ENCODE measurements around the gene CEP57L1. TPM values are rescaled to one million over a fixed set of nuclear protein-coding genes. Genes with fewer than 3 reads are reported as not detected.
"Not testable (repeated sequence)": the region's sequence is repeated elsewhere in the genome, so short reads cannot be mapped to it uniquely, and the experiment has no call there.

The CEP57L1 gene
- polyA plus RNA-seq, 2 donors: 3.1 to 4.8 TPM

DNA sequence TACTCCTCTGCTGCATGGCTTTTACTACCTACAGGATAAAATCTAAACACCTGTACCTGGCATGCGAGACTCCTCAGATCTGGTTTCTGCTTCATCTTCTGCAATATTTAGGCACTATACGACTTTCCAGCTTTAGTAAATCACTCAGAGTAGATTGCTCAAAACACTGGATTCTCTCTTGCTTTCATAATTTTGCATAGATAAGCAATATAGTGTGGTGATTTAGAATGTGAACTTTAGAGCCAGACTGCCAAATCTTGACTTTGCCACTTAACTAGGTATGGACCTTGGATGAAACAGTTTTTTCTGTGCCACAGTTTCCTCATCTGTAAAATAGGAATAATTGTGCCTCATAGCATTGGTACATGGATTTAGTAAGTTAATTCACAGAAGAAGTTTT lies 28.9 kb downstream of the CEP57L1 start:
- Histone ChIP-seq H3K4me3 (ENCODE audit: low read depth in 1 of 2, low read length in 2 of 2) (no peak overlapping the region), H3K27ac (ENCODE audit: low read depth in 2 of 2, low read length in 1 of 2) (no peak overlapping the region), H3K9me3 (ENCODE audit: control insufficient read depth in 2 of 2, insufficient read depth in 1 of 2, low read depth in 1 of 2, low read length in 1 of 2) (no peaks in the 10 kb centered on the region), H3K36me3 (ENCODE audit: control insufficient read depth in 2 of 2, insufficient read depth in 2 of 2, low read length in 1 of 2) (no peaks in the 10 kb centered on the region), H3K4me1 (ENCODE audit: control insufficient read depth in 2 of 2, insufficient read depth in 2 of 2, low read length in 1 of 2) (no peaks in the 10 kb centered on the region), H3K27me3 (ENCODE audit: control insufficient read depth in 1 of 2, insufficient read depth in 2 of 2, low read length in 2 of 2) (no peaks in the 10 kb centered on the region)
- WGBS, 2 donors: 95 to 97% methylated on average over 2 of the region's 2 CpGs

DNA sequence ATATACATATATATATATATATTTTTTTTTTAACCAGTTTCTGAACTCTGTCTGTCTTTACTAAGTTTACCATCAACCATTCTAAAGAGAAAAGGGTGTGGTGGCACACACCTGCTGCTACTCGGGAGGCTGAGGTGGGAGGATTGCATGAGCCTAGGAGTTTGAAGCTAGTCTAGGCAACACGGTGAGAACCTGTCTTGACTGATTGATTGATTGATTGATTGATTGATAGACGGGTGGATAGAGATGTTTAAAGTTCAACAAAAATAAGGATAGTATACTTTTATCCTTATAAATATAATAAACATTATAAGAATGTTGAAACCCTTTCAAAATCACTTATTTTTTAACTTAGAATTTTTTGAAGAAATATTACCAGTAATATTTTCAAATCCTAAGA lies 30.2 kb downstream of the CEP57L1 start:
- Histone ChIP-seq H3K27me3 (ENCODE audit: control insufficient read depth in 1 of 2, insufficient read depth in 2 of 2, low read length in 2 of 2) (no peaks in the 10 kb centered on the region), H3K36me3 (ENCODE audit: control insufficient read depth in 2 of 2, insufficient read depth in 2 of 2, low read length in 1 of 2) (no peaks in the 10 kb centered on the region), H3K4me1 (ENCODE audit: control insufficient read depth in 2 of 2, insufficient read depth in 2 of 2, low read length in 1 of 2) (no peaks in the 10 kb centered on the region), H3K27ac (ENCODE audit: low read depth in 2 of 2, low read length in 1 of 2) (no peak overlapping the region), H3K4me3 (ENCODE audit: low read depth in 1 of 2, low read length in 2 of 2) (no peak overlapping the region), H3K9me3 (ENCODE audit: control insufficient read depth in 2 of 2, insufficient read depth in 1 of 2, low read depth in 1 of 2, low read length in 1 of 2) (no peaks in the 10 kb centered on the region)
- 68 to 74% methylated on average over 3 of the region's 3 CpGs for WGBS, 2 donors

DNA sequence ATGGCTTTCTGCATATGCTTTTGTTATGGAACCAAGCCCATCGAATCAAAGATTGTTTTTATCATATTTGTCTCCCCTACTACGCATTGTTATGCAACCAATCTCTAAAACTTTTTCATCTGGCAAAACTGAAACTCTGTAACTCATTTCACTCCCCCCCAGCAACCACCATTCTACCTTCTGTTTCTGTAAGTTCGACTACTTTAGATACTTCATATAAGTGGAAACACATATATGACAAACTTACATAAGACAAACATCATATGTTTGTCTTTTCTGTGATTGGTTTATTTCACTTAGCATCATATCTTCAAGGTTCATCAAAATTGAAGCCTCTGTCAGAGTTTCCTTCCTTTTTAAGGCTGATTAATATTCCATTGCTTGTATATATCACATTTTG lies 34.8 kb downstream of the CEP57L1 start:
- Histone ChIP-seq H3K4me3 (ENCODE audit: low read depth in 1 of 2, low read length in 2 of 2) (no peak overlapping the region), H3K9me3 (ENCODE audit: control insufficient read depth in 2 of 2, insufficient read depth in 1 of 2, low read depth in 1 of 2, low read length in 1 of 2) (no peaks in the 10 kb centered on the region), H3K36me3 (ENCODE audit: control insufficient read depth in 2 of 2, insufficient read depth in 2 of 2, low read length in 1 of 2) (peaks cover 0 to 3% of the 10 kb centered on the region in 2 donors), H3K27ac (ENCODE audit: low read depth in 2 of 2, low read length in 1 of 2) (no peak overlapping the region), H3K27me3 (ENCODE audit: control insufficient read depth in 1 of 2, insufficient read depth in 2 of 2, low read length in 2 of 2) (no peaks in the 10 kb centered on the region), H3K4me1 (ENCODE audit: control insufficient read depth in 2 of 2, insufficient read depth in 2 of 2, low read length in 1 of 2) (no peaks in the 10 kb centered on the region)
- WGBS, 2 donors: 88 to 92% methylated on average over 3 of the region's 3 CpGs

DNA sequence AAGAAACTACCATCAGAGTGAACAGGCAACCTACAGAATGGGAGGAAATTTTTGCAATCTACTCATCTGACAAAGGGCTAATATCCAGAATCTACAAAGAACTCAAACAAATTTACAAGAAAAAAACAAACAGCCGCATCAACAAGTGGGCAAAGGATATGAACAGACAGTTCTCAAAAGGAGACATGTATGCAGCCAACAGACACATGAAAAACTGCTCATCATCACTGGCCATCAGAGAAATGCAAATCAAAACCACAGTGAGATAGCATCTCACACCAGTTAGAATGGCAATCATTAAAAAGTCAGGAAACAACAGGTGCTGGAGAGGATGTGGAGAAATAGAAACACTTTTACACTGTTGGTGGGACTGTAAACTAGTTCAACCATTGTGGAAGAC lies 40.3 kb downstream of the CEP57L1 start:
- H3K4me1 ChIP-seq (ENCODE audit: control insufficient read depth in 2 of 2, insufficient read depth in 2 of 2, low read length in 1 of 2); H3K27me3 ChIP-seq (ENCODE audit: control insufficient read depth in 1 of 2, insufficient read depth in 2 of 2, low read length in 2 of 2); H3K36me3 ChIP-seq (ENCODE audit: control insufficient read depth in 2 of 2, insufficient read depth in 2 of 2, low read length in 1 of 2); H3K9me3 ChIP-seq (ENCODE audit: control insufficient read depth in 2 of 2, insufficient read depth in 1 of 2, low read depth in 1 of 2, low read length in 1 of 2); H3K27ac ChIP-seq (ENCODE audit: low read depth in 2 of 2, low read length in 1 of 2); H3K4me3 ChIP-seq (ENCODE audit: low read depth in 1 of 2, low read length in 2 of 2): not testable (repeated sequence)
- WGBS, 2 donors: 95 to 100% methylated on average over 1 of the region's 1 CpG

DNA sequence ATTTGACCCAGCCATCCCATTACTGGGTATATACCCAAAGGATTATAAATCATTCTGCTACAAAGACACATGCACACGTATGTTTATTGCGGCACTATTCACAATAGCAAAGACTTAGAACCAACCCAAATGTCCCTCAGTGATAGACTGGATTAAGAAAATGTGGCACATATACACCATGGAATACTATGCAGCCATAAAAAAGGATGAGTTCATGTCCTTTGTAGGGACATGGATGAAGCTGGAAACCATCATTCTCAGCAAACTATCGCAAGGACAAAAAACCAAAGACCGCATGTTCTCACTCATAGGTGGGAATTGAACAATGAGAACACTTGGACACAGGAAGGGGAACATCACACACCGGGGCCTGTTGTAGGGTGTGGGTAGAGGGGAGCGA lies 40.7 kb downstream of the CEP57L1 start:
- H3K4me1 ChIP-seq (ENCODE audit: control insufficient read depth in 2 of 2, insufficient read depth in 2 of 2, low read length in 1 of 2); H3K27me3 ChIP-seq (ENCODE audit: control insufficient read depth in 1 of 2, insufficient read depth in 2 of 2, low read length in 2 of 2); H3K4me3 ChIP-seq (ENCODE audit: low read depth in 1 of 2, low read length in 2 of 2); H3K36me3 ChIP-seq (ENCODE audit: control insufficient read depth in 2 of 2, insufficient read depth in 2 of 2, low read length in 1 of 2); H3K27ac ChIP-seq (ENCODE audit: low read depth in 2 of 2, low read length in 1 of 2); H3K9me3 ChIP-seq (ENCODE audit: control insufficient read depth in 2 of 2, insufficient read depth in 1 of 2, low read depth in 1 of 2, low read length in 1 of 2): not testable (repeated sequence)
- WGBS, 2 donors: 96 to 98% methylated on average over 5 to 6 of the region's 6 CpGs

DNA sequence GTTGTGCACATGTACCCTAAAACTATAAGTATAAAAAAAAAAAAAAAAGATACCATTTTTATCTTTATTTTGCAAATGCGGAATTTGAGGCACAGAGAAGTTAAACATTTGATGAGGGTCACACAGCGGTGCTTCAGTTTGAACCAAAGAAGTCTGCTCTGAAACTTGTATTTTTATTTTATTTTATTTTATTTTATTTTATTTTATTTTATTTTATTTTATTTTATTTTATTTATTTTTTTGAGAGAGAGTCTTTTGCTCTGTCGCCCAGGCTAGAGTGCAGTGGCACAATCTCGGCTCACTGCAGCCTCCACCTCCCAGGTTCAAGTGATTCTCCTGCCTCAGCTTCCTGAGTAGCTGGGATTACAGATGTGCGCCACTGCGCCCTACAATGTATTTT lies 41.2 kb downstream of the CEP57L1 start:
- H3K27ac ChIP-seq (ENCODE audit: low read depth in 2 of 2, low read length in 1 of 2); H3K4me3 ChIP-seq (ENCODE audit: low read depth in 1 of 2, low read length in 2 of 2); H3K27me3 ChIP-seq (ENCODE audit: control insufficient read depth in 1 of 2, insufficient read depth in 2 of 2, low read length in 2 of 2); H3K36me3 ChIP-seq (ENCODE audit: control insufficient read depth in 2 of 2, insufficient read depth in 2 of 2, low read length in 1 of 2); H3K9me3 ChIP-seq (ENCODE audit: control insufficient read depth in 2 of 2, insufficient read depth in 1 of 2, low read depth in 1 of 2, low read length in 1 of 2); H3K4me1 ChIP-seq (ENCODE audit: control insufficient read depth in 2 of 2, insufficient read depth in 2 of 2, low read length in 1 of 2): not testable (repeated sequence)
- WGBS, 2 donors: 98 to 99% methylated on average over 6 of the region's 6 CpGs

DNA sequence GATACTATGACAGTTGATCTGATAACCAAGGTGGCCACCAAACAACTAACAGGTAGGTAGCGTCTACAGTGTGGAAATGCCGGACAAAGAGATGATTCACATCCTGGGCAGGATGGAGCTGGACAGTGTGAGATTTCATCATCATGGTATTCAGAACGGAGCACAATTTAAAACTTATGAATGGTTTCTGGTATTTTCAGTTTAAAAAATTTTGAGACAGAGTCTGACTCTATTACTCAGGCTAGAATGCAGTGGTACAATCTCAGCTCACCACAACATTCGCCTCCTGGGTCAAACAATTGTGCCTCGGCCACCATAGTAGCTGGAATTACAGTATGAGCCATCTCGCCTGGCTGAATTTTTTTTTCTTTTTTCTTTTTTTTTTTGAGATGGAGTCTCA lies 43.8 kb downstream of the CEP57L1 start:
- WGBS, 2 donors: 87 to 92% methylated on average over 6 of the region's 6 CpGs
- no peaks in the 10 kb centered on the region for H3K4me1 ChIP-seq (ENCODE audit: control insufficient read depth in 2 of 2, insufficient read depth in 2 of 2, low read length in 1 of 2)
- no peaks in the 10 kb centered on the region for H3K36me3 ChIP-seq (ENCODE audit: control insufficient read depth in 2 of 2, insufficient read depth in 2 of 2, low read length in 1 of 2)
- no peaks in the 10 kb centered on the region for H3K9me3 ChIP-seq (ENCODE audit: control insufficient read depth in 2 of 2, insufficient read depth in 1 of 2, low read depth in 1 of 2, low read length in 1 of 2)
- no peaks in the 10 kb centered on the region for H3K27me3 ChIP-seq (ENCODE audit: control insufficient read depth in 1 of 2, insufficient read depth in 2 of 2, low read length in 2 of 2)
- no peak overlapping the region for H3K4me3 ChIP-seq (ENCODE audit: low read depth in 1 of 2, low read length in 2 of 2)
- no peak overlapping the region for H3K27ac ChIP-seq (ENCODE audit: low read depth in 2 of 2, low read length in 1 of 2)

DNA sequence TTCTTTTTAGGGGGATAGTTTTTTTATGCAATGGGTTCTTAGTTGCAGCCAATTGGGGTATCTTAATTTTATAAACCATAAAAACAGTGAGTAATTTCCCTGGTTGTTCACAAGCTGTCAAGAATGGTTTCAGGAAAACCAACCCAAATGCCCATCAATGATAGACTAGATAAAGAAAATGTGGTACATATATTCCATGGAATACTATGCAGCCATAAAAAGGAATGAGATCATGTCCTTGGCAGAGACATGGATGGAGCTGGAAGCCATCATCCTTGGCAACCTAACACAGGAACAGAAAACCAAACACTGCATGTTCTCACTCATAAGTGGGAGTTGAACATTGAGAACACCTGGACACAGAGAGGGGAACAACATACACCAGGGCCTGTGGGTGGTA lies 46.8 kb downstream of the CEP57L1 start:
- not testable (repeated sequence) for H3K9me3 ChIP-seq (ENCODE audit: control insufficient read depth in 2 of 2, insufficient read depth in 1 of 2, low read depth in 1 of 2, low read length in 1 of 2); H3K4me1 ChIP-seq (ENCODE audit: control insufficient read depth in 2 of 2, insufficient read depth in 2 of 2, low read length in 1 of 2); H3K27me3 ChIP-seq (ENCODE audit: control insufficient read depth in 1 of 2, insufficient read depth in 2 of 2, low read length in 2 of 2); H3K36me3 ChIP-seq (ENCODE audit: control insufficient read depth in 2 of 2, insufficient read depth in 2 of 2, low read length in 1 of 2); H3K4me3 ChIP-seq (ENCODE audit: low read depth in 1 of 2, low read length in 2 of 2); H3K27ac ChIP-seq (ENCODE audit: low read depth in 2 of 2, low read length in 1 of 2)

DNA sequence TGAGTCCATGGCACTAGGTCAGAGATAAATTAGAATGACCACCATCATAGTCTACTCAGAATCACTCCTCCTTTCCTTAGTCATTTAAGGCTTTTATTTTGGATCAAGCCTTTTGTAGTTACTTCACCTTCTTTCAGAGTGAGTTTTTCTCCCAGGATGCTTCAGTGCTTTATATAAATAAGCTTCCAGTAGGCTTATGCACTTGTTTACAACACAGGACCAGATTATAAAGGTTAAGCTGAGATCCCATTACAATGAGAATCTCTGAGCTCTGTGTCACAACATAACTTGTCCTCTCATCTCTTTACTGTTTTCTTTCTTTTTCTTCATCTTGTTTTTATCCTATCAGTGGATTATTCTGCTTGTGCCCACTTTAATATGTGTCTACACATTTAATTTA lies 47.9 kb downstream of the CEP57L1 start:
- H3K27me3 ChIP-seq (ENCODE audit: control insufficient read depth in 1 of 2, insufficient read depth in 2 of 2, low read length in 2 of 2): no peaks in the 10 kb centered on the region
- H3K27ac ChIP-seq (ENCODE audit: low read depth in 2 of 2, low read length in 1 of 2): no peak overlapping the region
- no peaks in the 10 kb centered on the region for H3K36me3 ChIP-seq (ENCODE audit: control insufficient read depth in 2 of 2, insufficient read depth in 2 of 2, low read length in 1 of 2)
- no peak overlapping the region for H3K4me3 ChIP-seq (ENCODE audit: low read depth in 1 of 2, low read length in 2 of 2)
- no peaks in the 10 kb centered on the region for H3K4me1 ChIP-seq (ENCODE audit: control insufficient read depth in 2 of 2, insufficient read depth in 2 of 2, low read length in 1 of 2)
- H3K9me3 ChIP-seq (ENCODE audit: control insufficient read depth in 2 of 2, insufficient read depth in 1 of 2, low read depth in 1 of 2, low read length in 1 of 2): no peaks in the 10 kb centered on the region

DNA sequence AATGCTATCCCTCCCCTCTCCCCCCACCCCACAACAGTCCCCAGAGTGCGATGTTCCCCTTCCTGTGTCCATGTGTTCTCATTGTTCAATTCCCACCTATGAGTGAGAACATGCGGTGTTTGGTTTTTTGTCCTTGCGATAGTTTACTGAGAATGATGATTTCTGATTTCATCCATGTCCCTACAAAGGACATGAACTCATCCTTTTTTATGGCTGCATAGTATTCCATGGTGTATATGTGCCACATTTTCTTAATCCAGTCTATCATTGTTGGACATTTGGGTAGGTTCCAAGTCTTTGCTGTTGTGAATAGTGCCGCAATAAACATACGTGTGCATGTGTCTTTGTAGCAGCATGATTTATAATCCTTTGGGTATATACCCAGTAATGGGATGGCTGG lies 52.9 kb downstream of the CEP57L1 start:
- H3K36me3 ChIP-seq (ENCODE audit: control insufficient read depth in 2 of 2, insufficient read depth in 2 of 2, low read length in 1 of 2); H3K4me3 ChIP-seq (ENCODE audit: low read depth in 1 of 2, low read length in 2 of 2); H3K27me3 ChIP-seq (ENCODE audit: control insufficient read depth in 1 of 2, insufficient read depth in 2 of 2, low read length in 2 of 2); H3K9me3 ChIP-seq (ENCODE audit: control insufficient read depth in 2 of 2, insufficient read depth in 1 of 2, low read depth in 1 of 2, low read length in 1 of 2); H3K27ac ChIP-seq (ENCODE audit: low read depth in 2 of 2, low read length in 1 of 2); H3K4me1 ChIP-seq (ENCODE audit: control insufficient read depth in 2 of 2, insufficient read depth in 2 of 2, low read length in 1 of 2): not testable (repeated sequence)
- WGBS, 2 donors: 76 to 92% methylated on average over 2 to 5 of the region's 5 CpGs

DNA sequence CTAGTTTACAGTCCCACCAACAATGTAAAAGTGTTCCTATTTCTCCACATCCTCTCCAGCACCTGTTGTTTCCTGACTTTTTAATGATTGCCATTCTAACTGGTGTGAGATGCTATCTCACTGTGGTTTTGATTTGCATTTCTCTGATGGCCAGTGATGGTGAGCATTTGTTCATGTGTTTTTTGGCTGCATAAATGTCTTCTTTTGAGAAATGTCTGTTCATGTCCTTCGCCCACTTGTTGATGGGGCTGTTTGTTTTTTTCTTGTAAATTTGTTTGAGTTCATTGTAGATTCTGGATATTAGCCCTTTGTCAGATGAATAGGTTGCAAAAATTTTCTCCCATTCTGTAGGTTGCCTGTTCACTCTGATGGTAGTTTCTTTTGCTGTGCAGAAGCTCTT lies 53.4 kb downstream of the CEP57L1 start:
- not testable (repeated sequence) for H3K36me3 ChIP-seq (ENCODE audit: control insufficient read depth in 2 of 2, insufficient read depth in 2 of 2, low read length in 1 of 2); H3K27ac ChIP-seq (ENCODE audit: low read depth in 2 of 2, low read length in 1 of 2); H3K4me1 ChIP-seq (ENCODE audit: control insufficient read depth in 2 of 2, insufficient read depth in 2 of 2, low read length in 1 of 2); H3K9me3 ChIP-seq (ENCODE audit: control insufficient read depth in 2 of 2, insufficient read depth in 1 of 2, low read depth in 1 of 2, low read length in 1 of 2); H3K27me3 ChIP-seq (ENCODE audit: control insufficient read depth in 1 of 2, insufficient read depth in 2 of 2, low read length in 2 of 2); H3K4me3 ChIP-seq (ENCODE audit: low read depth in 1 of 2, low read length in 2 of 2)
- WGBS, 2 donors: 91 to 100% methylated on average over 1 of the region's 1 CpG
